Parathyroid adenoma (tissue), 2 donors: Measurements from ENCODE around the gene PITHD1.

Experiments used
- H2AFZ ChIP-seq: fragments of 300-600 bp; sonication (generic); one replicate; pipeline ENCODE4 v1.7.0; 2017; ENCODE audit warnings: antibody characterized with exemption, mild to moderate bottlenecking
- H3K27ac ChIP-seq: fragments of 300-600 bp; sonication (generic); one replicate; pipeline ENCODE4 v1.7.0; 2017
- H3K27me3 ChIP-seq: fragments of 300-600 bp; sonication (generic); one replicate; pipeline ENCODE4 v1.7.0; 2017; ENCODE audit warnings: low read length; ENCODE audit not compliant: control insufficient read depth, insufficient read depth
- H3K36me3 ChIP-seq: fragments of 300-600 bp; sonication (generic); one replicate; pipeline ENCODE4 v1.7.0; 2017; ENCODE audit warnings: low read length; ENCODE audit not compliant: control insufficient read depth, insufficient read depth
- H3K4me1 ChIP-seq: fragments of 300-600 bp; sonication (generic); one replicate; pipeline ENCODE4 v1.7.0; 2017; ENCODE audit warnings: control low read depth
- H3K4me2 ChIP-seq: fragments of 300-600 bp; sonication (generic); one replicate; pipeline ENCODE4 v1.7.0; 2017; ENCODE audit warnings: low read length
- H3K4me3 ChIP-seq: fragments of 300-600 bp; sonication (generic); one replicate; pipeline ENCODE4 v1.7.0; 2017; ENCODE audit warnings: low read depth, low read length
- H3K79me2 ChIP-seq: fragments of 300-600 bp; sonication (generic); one replicate; pipeline ENCODE4 v1.7.0; 2017; ENCODE audit warnings: control low read depth
- H3K9ac ChIP-seq: fragments of 300-600 bp; sonication (generic); one replicate; pipeline ENCODE4 v1.7.0; 2017; ENCODE audit warnings: mild to moderate bottlenecking
- H3K9me3 ChIP-seq: fragments of 300-600 bp; sonication (generic); one replicate; pipeline ENCODE4 v1.7.0; 2017; ENCODE audit warnings: low read length; ENCODE audit not compliant: control insufficient read depth
- CTCF ChIP-seq: fragments of 300-600 bp; sonication (generic); IDR thresholded peaks from one replicate; pipeline ENCODE4 v1.7.0; 2017; ENCODE audit warnings: antibody characterized with exemption, mild to moderate bottlenecking
- donor health status: primary hyperparathyroidism.

PITHD1 gene

GRCh38 chr1:23772049-23772853 is 6.0 kb upstream of the PITHD1 start:
- Histone ChIP-seq H2AFZ (no peak overlapping the region), H3K4me1 (peaks cover under 1% of the 10 kb centered on the region), H3K79me2 (peaks cover 2% of the 10 kb centered on the region), H3K27ac (no peak overlapping the region), H3K36me3 (no peaks in the 10 kb centered on the region), H3K27me3 (no peaks in the 10 kb centered on the region), H3K9me3 (no peaks in the 10 kb centered on the region), H3K4me3 (peak overlapping the region; percentile 6), H3K9ac (no peak overlapping the region), H3K4me2 (no peak overlapping the region)
- TF ChIP-seq CTCF, result peak; percentile 81

GRCh38 chr1:23772854-23773242 is 5.4 kb upstream of the PITHD1 start:
- Histone ChIP-seq H3K9me3 (no peaks in the 10 kb centered on the region), H3K4me3 (no peak overlapping the region), H3K27me3 (no peaks in the 10 kb centered on the region), H2AFZ (no peak overlapping the region), H3K27ac (no peak overlapping the region), H3K79me2 (peaks cover 2% of the 10 kb centered on the region), H3K36me3 (no peaks in the 10 kb centered on the region), H3K4me2 (no peak overlapping the region), H3K4me1 (peaks cover 4% of the 10 kb centered on the region), H3K9ac (no peak overlapping the region)
- TF ChIP-seq CTCF, result no peak

DNA sequence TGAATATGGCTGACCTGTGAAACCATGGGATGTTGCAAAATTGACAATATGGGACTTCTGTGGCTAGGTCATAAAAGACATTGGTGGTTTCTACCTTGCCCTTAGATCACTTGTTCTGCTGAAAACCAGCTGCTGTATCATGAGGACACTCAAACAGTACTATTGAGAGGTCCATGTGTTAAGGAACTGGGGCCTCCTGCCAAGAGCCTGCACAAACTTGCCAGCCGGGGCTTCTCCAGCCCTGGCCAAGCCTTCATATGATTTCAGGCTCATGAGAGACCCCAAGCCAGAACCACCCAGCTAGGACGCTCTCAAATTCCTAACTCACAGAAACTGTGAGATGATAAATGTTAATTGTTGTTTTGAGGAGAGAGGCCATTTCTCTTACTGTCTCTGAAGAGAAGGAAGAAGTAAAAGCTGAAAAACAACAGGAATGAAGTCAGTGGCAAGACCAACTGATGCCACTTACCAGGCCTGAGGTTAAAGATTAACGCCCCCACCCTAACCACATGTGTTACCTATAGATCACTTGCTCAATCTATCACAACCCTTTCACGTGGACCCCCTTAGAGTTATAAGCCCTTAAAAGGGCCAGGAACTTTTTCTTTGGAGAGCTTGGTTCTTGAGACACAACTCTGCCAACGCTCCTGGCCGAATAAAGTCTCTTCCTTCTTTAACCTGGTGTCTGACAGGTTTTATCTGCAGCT is 3.9 kb upstream of the PITHD1 start:
- Histone ChIP-seq H2AFZ (no peak overlapping the region), H3K9ac (no peak overlapping the region), H3K4me1 (peaks cover 7% of the 10 kb centered on the region), H3K4me2 (no peak overlapping the region), H3K9me3 (no peaks in the 10 kb centered on the region), H3K4me3 (no peak overlapping the region), H3K27me3 (no peaks in the 10 kb centered on the region), H3K36me3 (no peaks in the 10 kb centered on the region), H3K27ac (no peak overlapping the region), H3K79me2 (peaks cover 3% of the 10 kb centered on the region)
- no peak for TF ChIP-seq CTCF

DNA sequence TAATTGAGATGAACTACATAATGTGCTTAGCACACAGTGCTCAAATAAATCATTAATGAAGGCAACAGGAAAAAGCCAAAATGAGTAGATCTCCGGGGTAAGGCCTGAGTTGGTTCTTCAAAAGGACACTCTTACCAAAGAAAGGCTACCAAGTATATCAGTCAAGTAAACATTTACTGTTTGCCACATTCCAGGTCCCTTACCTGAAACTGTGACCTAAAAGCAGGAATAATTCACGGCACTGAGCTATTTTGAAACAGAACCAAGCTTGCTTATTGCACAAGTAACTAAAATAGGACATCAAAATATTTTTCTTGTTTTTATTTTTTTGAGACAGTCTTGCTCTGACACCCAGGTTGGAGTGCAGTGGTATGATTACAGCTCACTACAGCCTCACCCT is 2.0 kb upstream of the PITHD1 start:
- no peak for TF ChIP-seq CTCF
- no peaks in the 10 kb centered on the region for H3K27me3 ChIP-seq
- H3K27ac ChIP-seq, result no peak overlapping the region
- peaks cover 12% of the 10 kb centered on the region for H3K4me1 ChIP-seq
- H3K4me3 ChIP-seq, result no peak overlapping the region
- H3K9me3 ChIP-seq, result no peaks in the 10 kb centered on the region
- H3K4me2 ChIP-seq, result no peak overlapping the region
- no peaks in the 10 kb centered on the region for H3K36me3 ChIP-seq
- H3K9ac ChIP-seq, result no peak overlapping the region
- peaks cover 9% of the 10 kb centered on the region for H3K79me2 ChIP-seq
- H2AFZ ChIP-seq, result no peak overlapping the region
